HG02759 (cell line): ENCODE results near the gene ARMH4.

Experiments
- ATAC-seq: cut with Tn5 transposase; IDR thresholded peaks from one replicate; pipeline ENCODE4 v1.9.1; 2021; ENCODE audit warnings: mild to moderate bottlenecking, moderate library complexity; ENCODE audit not compliant: unreplicated experiment

Gene ARMH4

DNA sequence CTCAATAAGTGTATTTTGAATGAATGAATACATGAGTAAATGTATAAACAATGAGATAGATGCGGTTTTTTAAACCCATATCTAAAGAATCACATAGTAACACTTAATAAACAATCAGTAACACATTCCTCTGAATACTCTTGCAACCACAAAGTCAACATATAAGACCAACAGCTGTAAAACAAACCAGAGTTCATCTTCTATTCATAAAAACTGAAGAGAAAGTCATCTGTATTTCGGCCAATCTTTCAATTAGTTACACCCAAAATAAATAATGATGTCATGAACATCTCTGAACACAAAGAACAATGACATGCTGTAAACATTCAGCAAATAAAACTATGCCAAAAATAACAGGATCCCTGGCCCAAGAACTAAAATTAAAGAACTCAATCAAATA lies 47.2 kb downstream of the ARMH4 start:
- ATAC-seq: no peak

DNA sequence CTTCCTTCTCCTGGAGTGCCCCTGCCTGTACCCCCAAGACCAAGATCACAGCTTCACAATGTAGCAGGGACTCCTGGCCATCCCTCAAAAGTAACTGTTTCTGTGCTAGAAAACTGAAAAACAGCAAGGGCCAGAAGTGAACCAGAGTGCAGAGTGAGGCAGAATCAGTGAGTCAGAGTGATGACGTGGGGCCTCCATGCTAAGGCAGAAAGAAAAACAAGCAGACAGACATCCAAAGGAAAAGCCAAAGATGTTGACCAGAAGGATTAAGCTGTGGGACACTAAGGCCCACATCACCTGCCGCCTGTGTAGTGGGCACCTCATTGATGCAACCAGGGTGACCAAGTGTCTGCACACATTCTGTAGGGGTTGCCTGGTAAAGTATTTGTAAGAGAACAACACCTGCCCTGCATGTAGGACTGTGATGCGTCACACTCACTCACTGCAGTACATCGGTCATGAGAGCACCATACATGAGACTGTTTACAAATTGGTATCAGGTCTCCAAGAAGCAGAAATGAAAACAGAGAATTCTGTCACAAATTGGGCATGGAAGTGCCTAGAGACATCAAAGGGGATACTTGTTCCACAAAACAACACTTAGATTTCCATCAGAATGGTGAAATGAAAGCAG lies 51.2 kb downstream of the ARMH4 start:
- no peak for ATAC-seq

GRCh38 chr14:58099682-58100081 lies 52.3 kb downstream of the ARMH4 start:
- no peak for ATAC-seq

DNA sequence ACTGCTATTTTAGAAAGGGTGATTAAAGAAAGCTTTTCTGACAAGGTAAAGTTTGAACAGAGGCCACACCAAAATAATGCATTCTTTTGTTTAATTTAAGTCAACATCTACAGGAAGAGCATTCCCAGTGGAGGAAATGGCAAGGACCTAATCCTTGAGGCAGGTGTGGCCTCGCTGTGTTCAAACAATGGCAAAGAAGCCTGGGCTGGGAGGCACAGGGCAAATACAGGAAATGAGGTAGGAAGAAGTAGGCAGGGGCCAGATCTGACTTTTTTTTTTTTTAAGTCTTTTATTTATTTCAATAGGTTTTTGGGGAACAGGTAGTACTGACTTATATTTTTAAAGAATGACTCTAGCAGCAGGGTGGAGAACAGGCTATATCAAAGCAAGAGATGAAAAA lies 53.5 kb downstream of the ARMH4 start:
- no peak for ATAC-seq

GRCh38 chr14:58096731-58097130 lies 55.3 kb downstream of the ARMH4 start:
- ATAC-seq: no peak

- ATAC-seq: no peak
Observed at GRCh38 chr14:58091883-58092630, 60.0 kb downstream of the ARMH4 start.

GRCh38 chr14:58089612-58090011 lies 62.4 kb downstream of the ARMH4 start:
- no peak for ATAC-seq

DNA sequence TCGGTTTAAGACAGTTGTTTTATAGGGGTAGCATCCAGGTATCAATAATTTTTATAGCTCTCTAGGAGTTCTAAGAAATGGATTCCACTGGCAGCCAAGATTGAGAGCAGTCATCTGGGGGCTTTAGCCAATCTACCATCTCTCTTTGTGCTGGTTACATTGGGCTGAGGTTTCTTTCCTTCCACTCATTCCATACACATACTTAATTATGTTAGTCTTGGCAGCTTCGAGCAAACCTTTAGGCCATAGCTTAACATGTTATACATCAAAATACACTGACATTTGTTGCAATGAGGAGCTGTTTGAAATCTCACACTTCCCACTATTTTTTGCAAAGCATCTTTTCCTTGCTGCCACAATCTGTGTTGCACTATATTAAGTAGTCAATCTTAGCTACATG lies 63.1 kb downstream of the ARMH4 start:
- ATAC-seq: no peak

- no peak for ATAC-seq
Observed at GRCh38 chr14:58085877-58086276, 66.1 kb downstream of the ARMH4 start.

GRCh38 chr14:58082491-58083098 lies 69.4 kb downstream of the ARMH4 start:
- ATAC-seq: no peak

DNA sequence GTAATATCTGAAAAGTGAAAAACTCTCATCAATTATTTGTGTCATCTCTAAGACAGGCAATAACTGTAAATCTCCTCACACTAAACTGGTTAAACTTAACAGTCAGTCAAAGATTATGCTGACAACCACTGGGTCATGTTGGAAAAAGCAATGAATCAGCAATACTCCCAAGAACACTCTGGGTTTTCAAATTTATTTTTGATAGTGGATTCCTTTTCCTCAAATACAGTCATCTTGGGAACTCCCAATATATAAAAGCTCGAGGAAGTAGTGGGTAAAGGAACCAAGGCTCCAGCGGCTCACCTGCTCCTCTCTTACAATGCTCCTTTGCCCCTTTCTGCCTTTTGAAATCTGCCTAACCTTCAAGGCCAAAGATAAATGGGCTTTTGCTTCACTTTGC lies 70.0 kb downstream of the ARMH4 start:
- ATAC-seq: no peak

DNA sequence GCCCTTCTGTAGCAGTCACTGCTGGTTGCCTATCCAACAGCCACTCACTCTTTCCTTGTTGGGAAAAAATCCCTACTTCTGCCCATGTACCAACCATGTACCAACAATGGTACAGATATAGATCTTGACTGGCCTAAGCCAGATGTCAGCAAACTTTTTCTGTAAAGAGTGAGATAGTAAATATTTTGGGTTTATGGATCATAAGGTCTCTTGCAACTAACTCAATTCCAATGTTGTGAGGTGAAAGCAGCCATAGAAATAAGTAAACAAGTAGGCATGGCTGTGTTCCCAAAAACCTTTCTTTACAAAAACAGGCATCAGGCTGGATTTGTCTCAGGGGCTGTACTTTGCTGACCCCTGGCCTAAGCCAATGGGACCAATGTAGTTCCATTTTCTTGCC lies 73.5 kb downstream of the ARMH4 start:
- no peak for ATAC-seq

- ATAC-seq: no peak
Observed at GRCh38 chr14:58078068-58078467, 73.9 kb downstream of the ARMH4 start.

DNA sequence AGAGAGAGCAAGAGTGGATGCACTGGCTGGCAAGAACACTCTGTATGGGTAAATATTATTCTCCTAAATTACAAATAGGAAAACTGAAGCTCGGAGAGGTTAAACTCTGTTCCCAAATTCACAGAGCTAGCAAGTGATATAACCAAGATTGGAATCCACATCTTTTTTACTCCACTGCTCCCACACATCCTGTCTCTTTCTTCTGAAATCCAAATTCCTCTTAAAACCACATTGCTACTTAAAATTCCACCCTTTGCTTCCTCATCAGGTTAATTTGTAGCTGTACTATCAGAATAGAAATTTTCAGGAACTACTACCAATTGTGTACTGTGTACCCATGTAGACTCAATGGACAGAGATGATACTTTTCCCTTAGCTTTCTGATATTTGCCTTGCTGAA lies 74.4 kb downstream of the ARMH4 start:
- ATAC-seq: no peak

DNA sequence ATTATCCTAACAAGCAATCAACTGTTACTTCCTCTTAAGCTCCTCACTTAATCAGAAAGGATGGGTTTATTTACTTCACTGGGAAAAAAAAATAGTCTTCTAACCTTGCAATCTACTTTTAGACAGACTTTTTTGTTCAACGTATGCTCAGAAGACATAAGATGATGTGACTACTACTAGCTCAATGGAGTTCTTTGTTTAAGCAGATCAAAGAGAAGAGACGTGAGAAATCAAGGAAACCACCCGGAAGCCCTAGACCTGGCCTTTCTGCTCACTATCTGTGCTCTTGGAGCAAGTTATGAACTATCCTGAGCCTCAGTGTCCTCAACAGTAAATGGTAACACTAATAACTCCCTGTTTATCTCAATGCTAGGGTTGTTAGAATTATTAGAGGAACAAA lies 78.5 kb downstream of the ARMH4 start:
- no peak for ATAC-seq

GRCh38 chr14:58072288-58073071 lies 79.5 kb downstream of the ARMH4 start:
- peak; percentile 71 for ATAC-seq

GRCh38 chr14:58071341-58071740 lies 80.7 kb downstream of the ARMH4 start:
- no peak for ATAC-seq

DNA sequence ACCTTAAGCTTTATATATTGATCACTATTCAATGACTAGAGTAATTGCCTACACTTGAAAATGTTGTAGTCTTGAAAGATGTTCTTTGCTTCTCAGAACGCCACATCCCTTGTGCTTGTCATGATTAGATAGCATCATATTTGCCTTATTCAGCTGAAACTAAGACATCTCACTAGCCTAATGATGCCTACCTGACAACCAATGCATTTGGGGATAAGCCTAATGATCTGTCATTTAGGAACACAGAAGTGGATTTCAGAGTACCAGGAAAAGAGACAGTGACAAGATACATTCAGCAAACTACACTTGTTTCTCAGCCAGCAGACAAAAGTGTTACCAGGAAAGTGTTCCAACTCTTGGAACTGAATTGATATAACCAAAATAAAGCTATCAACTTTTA lies 83.7 kb downstream of the ARMH4 start:
- no peak for ATAC-seq

GRCh38 chr14:58066115-58066514 lies 85.9 kb downstream of the ARMH4 start:
- ATAC-seq: no peak

DNA sequence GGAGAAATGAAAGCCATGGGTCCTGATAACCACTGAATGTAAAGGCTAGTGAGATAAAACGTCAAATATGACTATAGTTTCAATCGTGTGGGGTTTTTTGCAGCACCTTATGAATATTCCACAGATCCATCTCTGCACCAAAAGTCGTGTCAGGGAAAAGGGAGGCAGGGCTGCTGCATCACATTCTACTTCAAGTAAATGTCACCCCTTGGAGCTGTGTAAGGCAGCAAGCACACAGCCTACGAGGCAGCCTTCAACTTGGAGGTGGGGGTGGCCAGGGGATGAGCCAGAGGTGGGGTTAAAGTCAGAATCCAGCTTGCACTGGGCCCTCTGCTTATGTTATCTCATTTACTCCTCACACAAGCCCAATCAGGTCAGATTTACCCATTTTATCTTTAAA lies 90.4 kb downstream of the ARMH4 start:
- no peak for ATAC-seq

DNA sequence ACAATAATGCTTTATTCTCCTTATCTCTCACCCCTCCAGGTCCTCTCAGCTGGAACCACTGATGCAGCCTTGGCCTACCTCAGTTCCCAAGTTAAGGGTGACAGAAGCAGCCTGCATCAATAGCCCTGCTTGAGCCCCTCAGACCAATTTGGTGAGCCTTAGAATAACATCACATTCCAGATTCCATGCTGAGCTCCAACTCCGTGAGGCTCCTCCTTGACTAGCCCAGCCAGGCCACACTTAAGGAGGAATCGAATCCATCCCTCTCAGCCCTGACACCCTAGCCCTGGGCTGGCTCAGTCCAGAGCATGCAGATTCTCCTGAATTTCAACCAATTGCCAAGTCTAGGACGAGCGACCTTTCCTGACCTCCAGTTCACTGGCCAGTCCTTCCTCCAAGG lies 91.1 kb downstream of the ARMH4 start:
- no peak for ATAC-seq

DNA sequence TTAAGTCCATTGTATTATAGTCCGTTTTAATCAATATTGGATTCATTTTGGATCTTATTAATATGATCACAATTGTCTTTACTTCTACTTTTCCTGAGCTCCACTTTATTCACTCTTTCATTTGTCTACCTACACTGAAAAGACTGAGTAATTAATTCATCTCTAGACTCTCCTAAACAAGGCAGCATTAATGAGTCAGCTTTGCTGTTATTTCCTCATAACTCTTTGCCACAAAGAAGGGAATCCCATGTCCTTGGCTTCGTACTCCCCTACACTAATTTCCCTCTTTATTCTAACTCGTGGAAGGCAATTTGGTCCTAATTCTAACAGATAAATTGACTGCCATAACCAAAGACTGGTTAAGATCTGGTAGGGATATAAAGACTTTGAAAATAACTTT lies 91.9 kb downstream of the ARMH4 start:
- no peak for ATAC-seq
